GM18519 (cell line): Measurements from ENCODE around the gene JHY.

Experiments used
- ATAC-seq: cut with Tn5 transposase; IDR thresholded peaks from one replicate; pipeline ENCODE4 v1.9.1; 2021; ENCODE audit warnings: mild to moderate bottlenecking, moderate library complexity; ENCODE audit not compliant: unreplicated experiment, low FRiP score

JHY gene

GRCh38 chr11:122869622-122870021 is 12.9 kb upstream of the JHY start:
- ATAC-seq = no peak

- no peak for ATAC-seq
Measured at GRCh38 chr11:122871302-122871701, 11.3 kb upstream of the JHY start.

GRCh38 chr11:122872046-122872445 is 10.5 kb upstream of the JHY start:
- ATAC-seq = no peak

- ATAC-seq = peak; percentile 87
Measured at GRCh38 chr11:122874991-122875390, 7.6 kb upstream of the JHY start.

GRCh38 chr11:122877732-122878131 is 4.8 kb upstream of the JHY start:
- no peak for ATAC-seq

GRCh38 chr11:122879785-122880184 is 2.8 kb upstream of the JHY start:
- ATAC-seq = no peak

GRCh38 chr11:122882857-122883645 is 492 bp downstream of the JHY start:
- ATAC-seq = no peak

GRCh38 chr11:122883646-122883979 is 1.1 kb downstream of the JHY start:
- no peak for ATAC-seq

GRCh38 chr11:122888162-122888561 is 5.6 kb downstream of the JHY start:
- no peak for ATAC-seq

- ATAC-seq = no peak
Measured at GRCh38 chr11:122893131-122893530, 10.6 kb downstream of the JHY start.

- ATAC-seq = no peak
Measured at GRCh38 chr11:122895563-122895962, 13.0 kb downstream of the JHY start.

- ATAC-seq = no peak
Measured at GRCh38 chr11:122897606-122898210, 15.1 kb downstream of the JHY start.

- no peak for ATAC-seq
Measured at GRCh38 chr11:122898799-122899198, 16.2 kb downstream of the JHY start.

- ATAC-seq = no peak
Measured at GRCh38 chr11:122900587-122901202, 18.1 kb downstream of the JHY start.

GRCh38 chr11:122902951-122903350 is 20.4 kb downstream of the JHY start:
- ATAC-seq = no peak

GRCh38 chr11:122910775-122911174 is 28.2 kb downstream of the JHY start:
- no peak for ATAC-seq

GRCh38 chr11:122917311-122917710 is 34.8 kb downstream of the JHY start:
- ATAC-seq = no peak

GRCh38 chr11:122918734-122919133 is 36.2 kb downstream of the JHY start:
- no peak for ATAC-seq

- ATAC-seq = no peak
Measured at GRCh38 chr11:122920579-122920978, 38.0 kb downstream of the JHY start.

- no peak for ATAC-seq
Measured at GRCh38 chr11:122922893-122923292, 40.3 kb downstream of the JHY start.

GRCh38 chr11:122923302-122923701 is 40.7 kb downstream of the JHY start:
- no peak for ATAC-seq

- ATAC-seq = no peak
Measured at GRCh38 chr11:122931510-122931909, 49.0 kb downstream of the JHY start.
